GM08714 (cell line): Measurements from ENCODE around the gene R3HDM1.
"Not testable (repeated sequence)": the region's sequence is repeated elsewhere in the genome, so short reads cannot be mapped to it uniquely, and the experiment has no call there.

Source experiments
- H3K4me3 ChIP-seq: fragments of 200-500 bp; sonication (Bioruptor generic); 2 replicates; pipeline ENCODE4 v1.5.1; 2014; ENCODE audit warnings: mild to moderate bottlenecking, low read length, inconsistent platforms
- ZNF274 ChIP-seq: IDR thresholded peaks from 2 replicates; pipeline ENCODE4 v1.6.1; 2012; ENCODE audit warnings: mild to moderate bottlenecking, low read depth, low read length

Gene R3HDM1

DNA sequence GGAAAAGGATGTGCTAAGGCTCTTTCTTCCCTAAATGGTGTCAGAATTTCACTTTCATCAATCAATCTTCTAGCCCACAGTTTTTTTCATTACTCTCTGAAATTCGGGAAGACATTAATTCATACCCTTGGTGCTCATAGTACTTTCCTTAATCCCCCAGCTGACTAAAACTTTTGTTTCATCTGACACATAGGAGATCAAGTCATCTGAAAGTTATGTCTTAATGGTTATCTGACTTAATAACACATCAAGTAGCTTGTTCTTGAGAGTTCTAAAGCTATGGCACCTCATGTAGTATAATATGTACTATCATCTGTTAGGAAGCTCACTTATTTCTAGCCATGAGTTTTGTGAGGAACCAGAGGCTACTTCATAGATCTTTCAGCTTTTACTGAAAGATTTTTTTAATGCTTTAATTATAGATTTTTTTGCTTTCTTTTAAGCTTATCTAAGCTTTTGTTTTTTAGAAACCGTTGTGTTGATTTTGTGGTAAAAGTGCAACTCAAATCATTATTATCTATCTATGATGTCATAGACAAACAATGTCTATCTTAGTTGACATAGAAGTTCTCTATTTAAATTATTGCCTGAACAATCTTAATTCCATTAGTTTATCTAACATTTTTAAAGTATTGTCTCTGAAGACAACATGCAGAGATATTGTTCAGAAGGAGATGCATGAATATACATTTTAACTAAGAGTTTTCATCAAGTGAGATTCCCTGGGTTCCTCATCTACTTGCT lies 116.7 kb downstream of the R3HDM1 start:
- no peak for TF ChIP-seq ZNF274
- H3K4me3 ChIP-seq, result no peak overlapping the region

DNA sequence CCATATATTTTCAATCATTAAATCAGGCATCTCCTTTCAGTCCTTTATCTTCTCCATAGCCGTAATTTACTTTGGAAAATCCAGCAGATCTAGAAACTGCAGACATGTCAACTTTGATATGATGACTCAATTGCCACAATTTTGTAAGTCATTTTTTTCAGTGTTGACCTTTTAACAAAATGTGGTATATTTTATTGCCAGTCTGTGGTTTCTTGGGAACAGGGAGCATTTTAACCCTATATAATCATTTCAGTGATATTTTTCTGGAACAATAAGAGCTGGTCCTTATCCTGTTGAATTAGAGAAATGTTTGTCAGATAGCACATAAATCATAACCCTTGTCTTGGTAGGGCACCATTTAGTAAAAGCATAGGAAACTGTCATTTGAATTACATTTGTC lies 119.4 kb downstream of the R3HDM1 start:
- no peak overlapping the region for H3K4me3 ChIP-seq
- TF ChIP-seq ZNF274, result no peak

DNA sequence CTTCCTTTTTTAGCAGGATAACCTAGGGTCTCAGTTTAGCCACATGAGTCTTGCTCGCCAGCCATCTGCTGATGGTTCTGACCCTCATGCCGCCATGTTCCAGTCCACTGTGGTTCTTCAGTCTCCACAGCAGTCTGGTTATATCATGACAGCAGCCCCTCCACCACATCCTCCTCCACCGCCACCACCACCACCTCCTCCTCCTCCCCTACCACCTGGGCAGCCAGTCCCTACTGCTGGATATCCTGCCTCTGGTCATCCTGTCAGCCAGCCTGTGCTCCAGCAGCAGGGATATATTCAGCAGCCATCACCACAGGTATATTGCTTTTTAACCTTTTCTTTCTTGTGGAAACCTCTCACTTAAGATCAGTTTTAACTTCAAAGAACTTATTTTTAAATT lies 120.4 kb downstream of the R3HDM1 start:
- H3K4me3 ChIP-seq, result no peak overlapping the region
- TF ChIP-seq ZNF274, result no peak

GRCh38 chr2:135654239-135654638 lies 123.0 kb downstream of the R3HDM1 start:
- H3K4me3 ChIP-seq, result not testable (repeated sequence)

DNA sequence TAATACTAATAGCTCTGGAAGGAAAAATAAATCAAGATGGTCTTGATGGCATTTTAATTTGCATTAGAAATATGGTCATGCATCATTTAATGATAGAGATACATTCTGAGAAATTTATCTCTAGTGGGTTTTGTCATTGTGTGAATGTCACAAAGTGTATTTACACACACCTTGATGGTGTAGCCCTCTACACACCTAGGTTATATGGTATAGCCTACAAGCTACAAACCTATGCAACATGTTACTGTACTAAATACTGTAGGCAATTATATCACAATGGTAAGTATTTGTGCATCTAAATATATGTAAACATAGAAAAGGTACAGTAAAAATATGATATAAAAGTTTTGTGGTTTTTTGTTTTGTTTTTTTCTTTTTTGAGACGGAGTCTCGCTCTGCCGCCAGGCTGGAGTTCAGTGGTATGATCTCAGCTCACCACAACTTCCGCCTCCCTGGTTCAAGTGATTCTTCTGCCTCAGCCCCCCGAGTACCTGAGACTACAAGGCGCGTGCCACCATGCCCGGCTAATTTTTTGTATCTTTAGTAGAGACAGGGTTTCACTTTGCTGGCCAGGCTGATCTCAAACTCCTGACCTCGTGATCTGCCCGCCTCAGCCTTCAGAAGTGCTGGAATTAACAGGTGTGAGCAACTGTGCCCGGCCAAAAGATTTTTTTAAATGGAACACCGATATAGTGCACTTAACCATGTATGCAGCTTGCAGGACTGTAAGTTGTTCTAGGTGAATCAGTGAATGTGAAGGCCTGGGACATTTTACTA lies 126.7 kb downstream of the R3HDM1 start:
- no peak for TF ChIP-seq ZNF274
- no peak overlapping the region for H3K4me3 ChIP-seq

DNA sequence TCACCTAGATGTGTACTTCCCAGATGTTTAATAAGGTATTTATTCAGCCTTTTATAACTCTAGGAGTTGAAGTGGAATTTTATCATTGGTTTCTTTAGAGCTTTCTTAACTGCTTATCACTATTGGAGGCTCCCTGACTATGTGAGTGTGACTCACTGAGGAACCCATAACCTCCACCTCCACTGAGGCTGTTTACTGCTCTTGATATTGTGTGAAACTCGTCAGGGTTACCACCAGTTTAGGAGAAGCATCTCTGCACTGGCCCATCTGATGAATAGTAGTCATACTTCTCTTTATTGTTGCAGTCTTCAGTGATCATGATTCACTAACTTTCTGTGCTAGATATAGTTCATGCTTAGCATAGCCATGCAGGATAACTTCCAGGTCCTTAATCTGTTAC lies 130.8 kb downstream of the R3HDM1 start:
- no peak for TF ChIP-seq ZNF274
- H3K4me3 ChIP-seq, result no peak overlapping the region

GRCh38 chr2:135663148-135663700 lies 131.9 kb downstream of the R3HDM1 start:
- no peak overlapping the region for H3K4me3 ChIP-seq
- no peak for TF ChIP-seq ZNF274

- no peak for TF ChIP-seq ZNF274
- no peak overlapping the region for H3K4me3 ChIP-seq
Observed at GRCh38 chr2:135664623-135665068, 133.4 kb downstream of the R3HDM1 start.

DNA sequence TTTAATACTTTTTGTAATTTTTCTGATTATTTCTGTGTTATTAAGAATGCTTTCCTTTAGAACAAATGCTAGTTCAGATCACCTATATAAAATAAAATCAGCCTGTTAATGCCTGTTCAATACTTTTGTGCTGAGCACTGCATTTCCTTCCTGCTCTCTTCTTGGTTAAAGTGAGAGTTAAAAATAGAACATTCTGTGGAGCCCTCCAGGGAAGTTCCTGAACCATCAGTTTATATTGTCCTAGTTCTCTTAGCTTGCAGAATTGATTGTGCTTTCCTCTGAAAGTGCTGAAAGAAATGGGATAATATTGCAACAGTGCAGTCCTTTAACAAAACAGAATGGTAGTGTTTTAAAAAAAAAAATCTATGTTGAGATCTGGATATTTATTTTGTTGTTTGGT lies 135.8 kb downstream of the R3HDM1 start:
- H3K4me3 ChIP-seq, result no peak overlapping the region
- no peak for TF ChIP-seq ZNF274

DNA sequence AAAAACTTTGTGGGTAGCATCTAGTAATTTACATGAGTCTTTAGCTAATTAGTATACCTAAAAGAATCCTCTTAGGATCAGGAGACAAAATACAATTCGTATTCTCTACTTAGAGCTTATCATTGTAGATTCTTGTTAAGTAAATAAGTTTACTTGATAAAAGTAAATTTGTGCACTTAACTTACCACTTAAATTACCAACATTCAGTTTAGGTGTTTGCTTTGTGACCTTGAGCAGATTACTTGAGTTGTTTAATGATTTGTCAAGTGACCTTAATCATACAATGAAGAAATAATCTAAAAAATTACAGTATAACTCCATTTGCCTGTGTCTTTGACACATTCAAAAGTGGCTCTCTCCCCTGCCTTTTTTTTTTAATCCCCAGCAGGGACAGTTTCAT lies 143.2 kb downstream of the R3HDM1 start:
- no peak overlapping the region for H3K4me3 ChIP-seq
- no peak for TF ChIP-seq ZNF274

GRCh38 chr2:135676031-135676430 lies 144.7 kb downstream of the R3HDM1 start:
- H3K4me3 ChIP-seq, result no peak overlapping the region
- TF ChIP-seq ZNF274, result no peak

GRCh38 chr2:135679125-135679524 lies 147.8 kb downstream of the R3HDM1 start:
- TF ChIP-seq ZNF274, result no peak
- no peak overlapping the region for H3K4me3 ChIP-seq

DNA sequence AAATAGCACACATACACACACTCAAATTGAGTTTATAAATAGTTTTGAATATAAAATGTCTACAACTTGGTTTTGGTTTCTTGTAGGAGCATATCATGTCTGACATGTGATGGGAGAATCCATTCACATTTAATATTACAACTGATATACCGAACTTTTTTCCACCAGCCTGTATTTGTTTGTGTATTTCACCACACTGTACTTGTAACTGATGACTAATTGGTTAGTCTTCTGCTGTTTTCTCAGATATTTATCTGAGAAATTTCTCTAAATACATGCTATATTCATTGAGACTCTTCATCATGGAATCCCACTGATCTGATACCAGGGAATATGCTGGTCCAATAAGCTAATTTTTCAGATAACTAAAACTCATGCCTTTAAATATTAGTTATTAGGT lies 154.1 kb downstream of the R3HDM1 start:
- H3K4me3 ChIP-seq, result no peak overlapping the region
- no peak for TF ChIP-seq ZNF274

DNA sequence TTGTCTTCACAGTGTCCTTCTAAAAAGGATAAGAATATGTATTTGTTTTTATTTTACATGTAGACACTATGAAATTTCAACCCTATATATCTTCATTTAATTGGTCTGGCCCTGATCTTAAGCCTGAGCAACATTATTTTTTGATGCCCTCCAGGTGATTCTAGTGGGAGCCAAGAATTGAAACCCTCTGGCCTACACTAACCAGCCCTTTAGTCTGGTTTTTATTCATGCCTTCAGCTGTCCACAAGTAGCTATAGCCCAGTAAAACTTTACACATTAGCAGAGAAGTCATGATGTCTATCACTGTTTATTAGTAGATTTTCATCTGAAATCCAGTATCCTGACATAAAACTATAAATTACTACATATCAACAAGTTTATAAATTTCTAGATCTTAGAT lies 157.7 kb downstream of the R3HDM1 start:
- TF ChIP-seq ZNF274, result no peak
- H3K4me3 ChIP-seq, result no peak overlapping the region

DNA sequence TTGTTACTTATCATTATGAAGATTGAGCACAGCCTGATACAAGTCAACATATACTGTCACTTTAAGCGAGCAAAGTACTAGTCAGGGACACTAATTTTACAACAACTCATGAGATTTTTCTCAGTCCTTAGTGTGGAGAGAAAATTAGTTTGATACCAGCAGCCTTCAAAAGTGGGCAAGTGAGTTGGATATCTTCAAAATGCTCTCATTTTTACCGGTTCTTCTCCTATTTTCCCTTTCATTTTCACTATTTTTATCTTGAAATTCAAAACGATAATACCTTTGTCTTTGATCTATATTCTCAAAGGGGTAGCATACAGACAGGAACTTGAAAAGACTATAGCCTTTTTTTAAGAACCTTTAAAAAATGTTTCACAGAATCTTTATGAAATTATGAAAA lies 158.4 kb downstream of the R3HDM1 start:
- H3K4me3 ChIP-seq, result no peak overlapping the region
- TF ChIP-seq ZNF274, result no peak
